ENCODE measurements around the gene TRIM38. TPM values are rescaled to one million over a fixed set of nuclear protein-coding genes. Genes with fewer than 3 reads are reported as not detected.

Gene TRIM38
- total and polyA plus RNA-seq, 2 of the 13 experiments (the other 11 are each of a cell fraction or from before 2014, with no cell fraction given) = 2.5 to 3.1 TPM

DNA sequence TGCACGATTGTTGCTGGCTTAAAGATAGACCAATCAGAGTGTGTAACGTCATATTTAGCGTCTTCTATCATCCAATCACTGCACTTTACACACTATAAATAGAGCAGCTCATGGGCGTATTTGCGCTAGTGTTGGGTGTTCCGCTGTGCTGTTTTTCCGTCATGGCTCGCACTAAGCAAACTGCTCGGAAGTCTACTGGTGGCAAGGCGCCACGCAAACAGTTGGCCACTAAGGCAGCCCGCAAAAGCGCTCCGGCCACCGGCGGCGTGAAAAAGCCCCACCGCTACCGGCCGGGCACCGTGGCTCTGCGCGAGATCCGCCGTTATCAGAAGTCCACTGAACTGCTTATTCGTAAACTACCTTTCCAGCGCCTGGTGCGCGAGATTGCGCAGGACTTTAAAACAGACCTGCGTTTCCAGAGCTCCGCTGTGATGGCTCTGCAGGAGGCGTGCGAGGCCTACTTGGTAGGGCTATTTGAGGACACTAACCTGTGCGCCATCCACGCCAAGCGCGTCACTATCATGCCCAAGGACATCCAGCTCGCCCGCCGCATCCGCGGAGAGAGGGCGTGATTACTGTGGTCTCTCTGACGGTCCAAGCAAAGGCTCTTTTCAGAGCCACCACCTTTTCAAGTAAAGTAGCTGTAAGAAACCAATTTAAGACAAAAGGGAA, 57.9 kb downstream of the TRIM38 start (continued):
- TF ChIP-seq, protein P1, sequence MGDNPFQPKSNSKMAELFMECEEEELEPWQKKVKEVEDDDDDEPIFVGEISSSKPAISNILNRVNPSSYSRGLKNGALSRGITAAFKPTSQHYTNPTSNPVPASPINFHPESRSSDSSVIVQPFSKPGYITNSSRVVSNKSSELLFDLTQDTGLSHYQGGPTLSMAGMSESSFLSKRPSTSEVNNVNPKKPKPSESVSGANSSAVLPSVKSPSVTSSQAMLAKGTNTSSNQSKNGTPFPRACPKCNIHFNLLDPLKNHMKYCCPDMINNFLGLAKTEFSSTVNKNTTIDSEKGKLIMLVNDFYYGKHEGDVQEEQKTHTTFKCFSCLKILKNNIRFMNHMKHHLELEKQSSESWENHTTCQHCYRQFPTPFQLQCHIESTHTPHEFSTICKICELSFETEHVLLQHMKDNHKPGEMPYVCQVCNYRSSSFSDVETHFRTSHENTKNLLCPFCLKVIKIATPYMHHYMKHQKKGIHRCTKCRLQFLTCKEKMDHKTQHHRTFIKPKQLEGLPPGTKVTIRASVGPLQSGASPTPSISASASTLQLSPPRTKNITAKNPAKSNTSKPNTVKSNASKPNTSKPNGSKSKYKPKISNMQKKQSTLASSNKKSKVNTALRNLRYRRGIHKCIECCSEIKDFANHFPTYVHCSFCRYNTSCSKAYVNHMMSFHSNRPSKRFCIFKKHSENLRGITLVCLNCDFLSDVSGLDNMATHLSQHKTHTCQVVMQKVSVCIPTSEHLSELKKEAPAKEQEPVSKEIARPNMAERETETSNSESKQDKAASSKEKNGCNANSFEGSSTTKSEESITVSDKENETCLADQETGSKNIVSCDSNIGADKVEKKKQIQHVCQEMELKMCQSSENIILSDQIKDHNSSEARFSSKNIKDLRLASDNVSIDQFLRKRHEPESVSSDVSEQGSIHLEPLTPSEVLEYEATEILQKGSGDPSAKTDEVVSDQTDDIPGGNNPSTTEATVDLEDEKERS (CRISPR knock-in tag; IDR thresholded peaks at IDR 0.05) = no peak
- TF ChIP-seq ARNTL (CRISPR knock-in tag; IDR thresholded peaks at IDR 0.05) = no peak
- TF ChIP-seq, protein P2, sequence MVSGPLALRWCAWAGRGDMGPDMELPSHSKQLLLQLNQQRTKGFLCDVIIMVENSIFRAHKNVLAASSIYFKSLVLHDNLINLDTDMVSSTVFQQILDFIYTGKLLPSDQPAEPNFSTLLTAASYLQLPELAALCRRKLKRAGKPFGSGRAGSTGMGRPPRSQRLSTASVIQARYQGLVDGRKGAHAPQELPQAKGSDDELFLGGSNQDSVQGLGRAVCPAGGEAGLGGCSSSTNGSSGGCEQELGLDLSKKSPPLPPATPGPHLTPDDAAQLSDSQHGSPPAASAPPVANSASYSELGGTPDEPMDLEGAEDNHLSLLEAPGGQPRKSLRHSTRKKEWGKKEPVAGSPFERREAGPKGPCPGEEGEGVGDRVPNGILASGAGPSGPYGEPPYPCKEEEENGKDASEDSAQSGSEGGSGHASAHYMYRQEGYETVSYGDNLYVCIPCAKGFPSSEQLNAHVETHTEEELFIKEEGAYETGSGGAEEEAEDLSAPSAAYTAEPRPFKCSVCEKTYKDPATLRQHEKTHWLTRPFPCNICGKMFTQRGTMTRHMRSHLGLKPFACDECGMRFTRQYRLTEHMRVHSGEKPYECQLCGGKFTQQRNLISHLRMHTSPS (CRISPR knock-in tag; IDR thresholded peaks at IDR 0.05; ENCODE audit: low read depth) = no peak
- TF ChIP-seq ZNF235 (CRISPR knock-in tag; IDR thresholded peaks at IDR 0.05; ENCODE audit: borderline replicate concordance) = no peak
- TF ChIP-seq ZNF24 (IDR thresholded peaks at IDR 0.05) = no peak
- TF ChIP-seq ZNF33B (CRISPR knock-in tag; IDR thresholded peaks at IDR 0.05) = no peak
- TF ChIP-seq BORCS8-MEF2B (CRISPR knock-in tag; IDR thresholded peaks at IDR 0.05) = no peak
- 0 out of 2 replicates have a peak, but pooled peaks have one; percentile 21 for TF ChIP-seq RBFOX2 (IDR thresholded peaks at IDR 0.05; ENCODE audit: low read depth, low read length)
- no peak for TF ChIP-seq MAFF (IDR thresholded peaks at IDR 0.05; ENCODE audit: low read depth, low read length)
- TF ChIP-seq, protein P3, sequence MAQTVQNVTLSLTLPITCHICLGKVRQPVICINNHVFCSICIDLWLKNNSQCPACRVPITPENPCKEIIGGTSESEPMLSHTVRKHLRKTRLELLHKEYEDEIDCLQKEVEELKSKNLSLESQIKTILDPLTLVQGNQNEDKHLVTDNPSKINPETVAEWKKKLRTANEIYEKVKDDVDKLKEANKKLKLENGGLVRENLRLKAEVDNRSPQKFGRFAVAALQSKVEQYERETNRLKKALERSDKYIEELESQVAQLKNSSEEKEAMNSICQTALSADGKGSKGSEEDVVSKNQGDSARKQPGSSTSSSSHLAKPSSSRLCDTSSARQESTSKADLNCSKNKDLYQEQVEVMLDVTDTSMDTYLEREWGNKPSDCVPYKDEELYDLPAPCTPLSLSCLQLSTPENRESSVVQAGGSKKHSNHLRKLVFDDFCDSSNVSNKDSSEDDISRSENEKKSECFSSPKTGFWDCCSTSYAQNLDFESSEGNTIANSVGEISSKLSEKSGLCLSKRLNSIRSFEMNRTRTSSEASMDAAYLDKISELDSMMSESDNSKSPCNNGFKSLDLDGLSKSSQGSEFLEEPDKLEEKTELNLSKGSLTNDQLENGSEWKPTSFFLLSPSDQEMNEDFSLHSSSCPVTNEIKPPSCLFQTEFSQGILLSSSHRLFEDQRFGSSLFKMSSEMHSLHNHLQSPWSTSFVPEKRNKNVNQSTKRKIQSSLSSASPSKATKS (CRISPR knock-in tag; IDR thresholded peaks at IDR 0.05) = no peak
- TF ChIP-seq TP53 (CRISPR knock-in tag; conservative IDR thresholded peaks at IDR 0.05) = no peak
- TF ChIP-seq, protein P4, sequence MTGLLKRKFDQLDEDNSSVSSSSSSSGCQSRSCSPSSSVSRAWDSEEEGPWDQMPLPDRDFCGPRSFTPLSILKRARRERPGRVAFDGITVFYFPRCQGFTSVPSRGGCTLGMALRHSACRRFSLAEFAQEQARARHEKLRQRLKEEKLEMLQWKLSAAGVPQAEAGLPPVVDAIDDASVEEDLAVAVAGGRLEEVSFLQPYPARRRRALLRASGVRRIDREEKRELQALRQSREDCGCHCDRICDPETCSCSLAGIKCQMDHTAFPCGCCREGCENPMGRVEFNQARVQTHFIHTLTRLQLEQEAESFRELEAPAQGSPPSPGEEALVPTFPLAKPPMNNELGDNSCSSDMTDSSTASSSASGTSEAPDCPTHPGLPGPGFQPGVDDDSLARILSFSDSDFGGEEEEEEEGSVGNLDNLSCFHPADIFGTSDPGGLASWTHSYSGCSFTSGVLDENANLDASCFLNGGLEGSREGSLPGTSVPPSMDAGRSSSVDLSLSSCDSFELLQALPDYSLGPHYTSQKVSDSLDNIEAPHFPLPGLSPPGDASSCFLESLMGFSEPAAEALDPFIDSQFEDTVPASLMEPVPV (CRISPR knock-in tag; IDR thresholded peaks at IDR 0.05) = no peak
- TF ChIP-seq, protein P5, sequence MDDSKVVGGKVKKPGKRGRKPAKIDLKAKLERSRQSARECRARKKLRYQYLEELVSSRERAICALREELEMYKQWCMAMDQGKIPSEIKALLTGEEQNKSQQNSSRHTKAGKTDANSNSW (CRISPR knock-in tag; IDR thresholded peaks at IDR 0.05; ENCODE audit: borderline replicate concordance) = no peak
- no peak for TF ChIP-seq GABPB1 (CRISPR knock-in tag; IDR thresholded peaks at IDR 0.05)
- TF ChIP-seq ZZZ3 (CRISPR knock-in tag; IDR thresholded peaks at IDR 0.05; ENCODE audit: borderline replicate concordance) = no peak
- TF ChIP-seq ZNF891 (CRISPR knock-in tag; IDR thresholded peaks at IDR 0.05) = peak; percentile 50; the same call in 1 of the 2 replicates
